IMR-90 (cell line): ENCODE measurements around the gene ANKS3. TPM values are rescaled to one million over a fixed set of nuclear protein-coding genes. Genes with fewer than 3 reads are reported as not detected.

Experiments used
- ATAC-seq: fragments of 200-7000 bp; cut with Tn5 transposase; 2 replicates; pipeline ENCODE4 v1.9.1; 2020; ENCODE audit warnings: low read depth, mild to moderate bottlenecking, moderate library complexity
- BruUV-seq: library from RNA; stranded (reverse); fragments of 400-500 nt; replicated peaks from 2 replicates; lab custom pipeline; 2021; lab: Mats Ljungman, UMichigan
- CTCF ChIA-PET: fragments of 300-600 bp; formaldehyde crosslinking; extraction: SDS; loops from one replicate; lab custom pipeline; 2021; ENCODE audit warnings: antibody characterized with exemption; lab: Yijun Ruan, JAX
- POLR2A ChIA-PET: fragments of 300-600 bp; sonication (Branson Sonifier 250); formaldehyde crosslinking; loops from one replicate; lab custom pipeline; 2022; ENCODE audit warnings: antibody characterized with exemption; ENCODE audit not compliant: unreplicated experiment; lab: Charles Lee
- DNase-seq: peaks from one replicate; pipeline ENCODE4 v3.0.0; 2013
- H2AFZ ChIP-seq: replicated peaks from 2 replicates; pipeline ENCODE3; 2013; ENCODE audit warnings: low read length, mild to moderate bottlenecking; ENCODE audit not compliant: poor library complexity
- H2AK5ac ChIP-seq: 2 replicates; pipeline ENCODE4 v1.6.1; 2013; ENCODE audit warnings: low read depth, low read length, inconsistent platforms
- H2AK9ac ChIP-seq: replicated peaks from 2 replicates; pipeline ENCODE3; 2013; ENCODE audit warnings: mild to moderate bottlenecking, low read depth, low read length, moderate library complexity; ENCODE audit not compliant: poor library complexity
- H2BK120ac ChIP-seq: 2 replicates; pipeline ENCODE4 v1.6.1; 2013; ENCODE audit warnings: low read depth, low read length, inconsistent platforms
- H2BK15ac ChIP-seq: 3 replicates; pipeline ENCODE4 v1.6.1; 2013; ENCODE audit warnings: low read depth, low read length, inconsistent platforms
- H2BK20ac ChIP-seq: 2 replicates; pipeline ENCODE4 v1.6.1; 2013; ENCODE audit warnings: low read depth, mild to moderate bottlenecking, inconsistent platforms, low read length, moderate library complexity
- H2BK5ac ChIP-seq: 2 replicates; pipeline ENCODE4 v1.6.1; 2013; ENCODE audit warnings: mild to moderate bottlenecking, low read depth, low read length, inconsistent platforms; ENCODE audit not compliant: poor library complexity, severe bottlenecking
- H3K14ac ChIP-seq: replicated peaks from 2 replicates; pipeline ENCODE4 v1.6.1; 2013; ENCODE audit warnings: low read depth, low read length, inconsistent platforms
- H3K18ac ChIP-seq: 2 replicates; pipeline ENCODE4 v1.6.1; 2013; ENCODE audit warnings: low read depth, low read length, control low read depth
- H3K23ac ChIP-seq: 2 replicates; pipeline ENCODE4 v1.6.1; 2013; ENCODE audit warnings: low read depth, low read length, inconsistent platforms
- H3K27ac ChIP-seq: 2 replicates; pipeline ENCODE4 v1.5.1; 2013; ENCODE audit warnings: mild to moderate bottlenecking, control low read depth, low read length; ENCODE audit not compliant: insufficient read depth
- H3K27me3 ChIP-seq: 2 replicates; pipeline ENCODE4 v1.6.1; 2013; ENCODE audit warnings: low read length; ENCODE audit not compliant: control insufficient read depth, insufficient read depth
- H3K36me3 ChIP-seq: 2 replicates; pipeline ENCODE4 v1.6.1; 2013; ENCODE audit warnings: low read length, mixed read lengths; ENCODE audit not compliant: control insufficient read depth, insufficient read depth
- H3K4ac ChIP-seq: 2 replicates; pipeline ENCODE4 v1.6.1; 2013; ENCODE audit warnings: low read depth, low read length, inconsistent platforms
- H3K4me1 ChIP-seq: 2 replicates; pipeline ENCODE4 v1.6.1; 2013; ENCODE audit warnings: low read length, mixed read lengths; ENCODE audit not compliant: control insufficient read depth, insufficient read depth
- H3K4me2 ChIP-seq: 2 replicates; pipeline ENCODE4 v1.6.1; 2013; ENCODE audit warnings: low read depth, mild to moderate bottlenecking, control low read depth, low read length, moderate library complexity
- H3K4me3 ChIP-seq: 2 replicates; pipeline ENCODE4 v1.5.1; 2013; ENCODE audit warnings: low read depth, mild to moderate bottlenecking, control low read depth, low read length, moderate library complexity; ENCODE audit not compliant: insufficient read depth
- H3K56ac ChIP-seq: 2 replicates; pipeline ENCODE4 v1.6.1; 2013; ENCODE audit warnings: low read length, inconsistent platforms; ENCODE audit not compliant: insufficient read depth; ENCODE audit errors: extremely low read depth
- H3K79me1 ChIP-seq, 2 experiments: 2 replicates each; pipeline ENCODE4 v1.6.1; 2013; ENCODE audit warnings: low read length in 2 of 2, inconsistent platforms in 1 of 2, low read depth in 1 of 2
- H3K9ac ChIP-seq: 2 replicates; pipeline ENCODE4 v1.6.1; 2013; ENCODE audit warnings: low read depth, low read length, control low read depth
- H3K9me1 ChIP-seq: 2 replicates; pipeline ENCODE4 v1.6.1; 2013; ENCODE audit warnings: low read length, inconsistent platforms; ENCODE audit not compliant: insufficient read depth
- H3K9me3 ChIP-seq: 2 replicates; pipeline ENCODE4 v1.6.1; 2013; ENCODE audit warnings: low read length; ENCODE audit not compliant: control insufficient read depth, insufficient read depth
- H4K20me1 ChIP-seq: 2 replicates; pipeline ENCODE4 v1.6.1; 2013; ENCODE audit warnings: low read length, inconsistent platforms; ENCODE audit not compliant: insufficient read depth
- H4K5ac ChIP-seq: 2 replicates; pipeline ENCODE4 v1.6.1; 2013; ENCODE audit warnings: mild to moderate bottlenecking, low read depth, low read length, control low read depth
- H4K8ac ChIP-seq, 2 experiments: 2 replicates each; pipeline ENCODE4 v1.6.1; 2013; ENCODE audit warnings: low read depth in 2 of 2, low read length in 2 of 2, control low read depth in 1 of 2, inconsistent platforms in 1 of 2
- H4K91ac ChIP-seq: 2 replicates; pipeline ENCODE4 v1.6.1; 2013; ENCODE audit warnings: low read depth, low read length, inconsistent platforms; ENCODE audit not compliant: insufficient read depth
- MAFK ChIP-seq: IDR thresholded peaks from 2 replicates; pipeline ENCODE4 v1.6.1; 2012; ENCODE audit warnings: low read depth, low read length, improper control_type of control experiment
- MAZ ChIP-seq: IDR thresholded peaks from 2 replicates; pipeline ENCODE4 v1.6.1; 2012; ENCODE audit warnings: low read depth, mild to moderate bottlenecking, low read length, improper control_type of control experiment, moderate library complexity, borderline replicate concordance
- RAD21 ChIP-seq: IDR thresholded peaks from 2 replicates; pipeline ENCODE4 v1.6.1; 2012; ENCODE audit warnings: low read length, improper control_type of control experiment
- RCOR1 ChIP-seq: IDR thresholded peaks from 2 replicates; pipeline ENCODE4 v1.6.1; 2012; ENCODE audit warnings: mild to moderate bottlenecking, low read length, improper control_type of control experiment; ENCODE audit not compliant: insufficient replicate concordance
- WGBS, 2 experiments: methylation state at CpG; one replicate each; pipeline versions ENCODE4 v1.1.5 to v1.1.7; 2013; ENCODE audit warnings: missing lambda C conversion rate in 2 of 2; ENCODE audit not compliant: insufficient read length in 1 of 2; ENCODE audit errors: extremely low coverage in 2 of 2; 5-methylcytosine and 5-hydroxymethylcytosine counted together
- dilution Hi-C: fragments of 300-500 bp; cut with HindIII; formaldehyde crosslinking; loops from one replicate; pipeline ENCODE4 v1.14.3; 2018; ENCODE audit warnings: low sequenced_read_pairs; ENCODE audit not compliant: unreplicated experiment
- in situ Hi-C: fragments of 300-500 bp; cut with MboI; formaldehyde crosslinking; loops from 3 replicates; pipeline ENCODE4 v1.14.3; 2019; ENCODE audit warnings: low sequenced_read_pairs, inconsistent platforms, mixed read lengths
- intact Hi-C: fragments of 100-400 bp; cut with micrococcal nuclease; formaldehyde crosslinking; loops from 2 replicates; pipeline ENCODE4 v1.10.0; 2022
- polyA plus RNA-seq, 3 experiments: library from polyadenylated mRNA; depleted of rRNA; stranded (reverse); fragments of >200 nt; gene quantifications; 2 replicates each; pipeline ENCODE4 v1.2.3, GENCODE V29; 2012; ENCODE audit warnings: low replicate concordance in 1 of 3
- total RNA-seq: library from RNA; depleted of rRNA; stranded (reverse); fragments of >200 nt; gene quantifications from 2 replicates; pipeline ENCODE4 v1.2.3, GENCODE V29; 2012
- TF ChIP-seq, protein P1 (sequence below): fragments of 150-350 bp; IDR thresholded peaks from 2 replicates; pipeline ENCODE4 v1.6.1; 2017; ENCODE audit warnings: mild to moderate bottlenecking, antibody characterized with exemption, low read length, low read depth

ANKS3 gene
- total and polyA plus RNA-seq, 2 of the 4 experiments (the other 2 are of a cell fraction) = 24.4 to 25.0 TPM

DNA sequence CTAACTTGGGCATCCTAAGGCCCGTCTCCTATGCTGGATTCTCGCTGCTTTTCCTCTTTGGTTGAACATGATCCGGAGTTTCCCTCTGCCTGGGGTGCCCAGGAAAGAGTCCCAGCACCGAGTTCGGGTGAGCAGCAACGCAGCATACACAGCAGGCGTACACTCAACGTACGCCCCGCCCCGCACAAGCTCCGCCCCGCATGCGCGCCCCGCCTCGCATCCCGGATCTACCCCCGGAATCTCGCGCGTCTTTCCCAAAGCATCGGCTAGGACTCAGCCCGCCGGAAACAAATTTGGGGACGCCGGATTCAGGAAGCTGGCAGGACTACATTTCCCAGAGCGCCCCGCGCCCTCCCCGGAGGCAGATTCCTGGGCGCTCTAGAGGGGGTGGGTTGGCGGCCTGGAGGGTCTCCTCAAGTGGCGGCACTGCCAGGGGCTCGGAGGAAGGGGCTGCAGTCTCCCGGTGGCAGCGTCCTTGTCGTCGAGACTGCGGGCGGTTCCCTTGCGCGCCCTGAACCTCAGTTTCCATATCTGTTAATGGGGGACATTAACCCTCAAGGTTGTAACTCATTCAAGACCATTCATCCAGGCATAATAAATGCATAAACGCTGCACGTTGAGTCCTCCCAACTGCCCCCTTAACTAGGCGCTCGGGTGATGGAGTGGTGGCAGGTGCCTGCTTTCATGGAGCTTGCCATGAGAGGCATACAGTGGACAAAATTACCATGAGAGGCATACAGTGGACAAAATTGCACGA is 34.7 kb upstream of the ANKS3 start:
- dilution Hi-C loops (no loop called here), in situ Hi-C loops (loop anchor here (10.0 kb wide), 1 partner anchor 186 kb away; the partner anchor contains the start of gene SEC14L5), intact Hi-C loops (loop anchor here (2.0 to 5.0 kb wide), 3 partner anchors 34 to 188 kb away; partner anchors contain the start of gene ROGDI)
- Histone ChIP-seq H3K14ac (peak overlapping the region; percentile 98), H2BK5ac (peak overlapping the region; percentile 74), H2BK15ac (peak overlapping the region; percentile 55; the same call in 1 of the 3 replicates), H3K9me3 (no peaks in the 10 kb centered on the region), H3K9me1 (peaks cover 6% of the 10 kb centered on the region), H3K23ac (peak overlapping the region; percentile 82; the same call in 1 of the 2 replicates), H3K27me3 (no peaks in the 10 kb centered on the region), H4K5ac (peak overlapping the region; percentile 90), H4K91ac (peak overlapping the region; percentile 80), H3K56ac (peak overlapping the region; percentile 82), H2AFZ (peak overlapping the region; percentile 94), H2AK5ac (peak overlapping the region; percentile 44), H4K8ac (peak overlapping the region; percentile 98 to 99), H3K79me1 (peaks cover 18 to 29% of the 10 kb centered on the region in 2 experiments; a peak in 3 of 4 replicates), H3K4ac (peak overlapping the region; percentile 92), H2BK20ac (no peak overlapping the region), H3K27ac (peak overlapping the region; percentile 78), H3K4me3 (peak overlapping the region; percentile 60), H3K36me3 (peaks cover 10% of the 10 kb centered on the region; the same call in 1 of the 2 replicates), H2BK120ac (0 out of 2 replicates have a peak overlapping the region, but pooled peaks have one; percentile 44), H4K20me1 (no peaks in the 10 kb centered on the region), H2AK9ac (peak overlapping the region; percentile 83), H3K9ac (peak overlapping the region; percentile 81), H3K18ac (peak overlapping the region; percentile 69), H3K4me2 (peak overlapping the region; percentile 91), H3K4me1 (peaks cover 7% of the 10 kb centered on the region)
- peak; percentile 94 for ATAC-seq
- TF ChIP-seq, protein P1, sequence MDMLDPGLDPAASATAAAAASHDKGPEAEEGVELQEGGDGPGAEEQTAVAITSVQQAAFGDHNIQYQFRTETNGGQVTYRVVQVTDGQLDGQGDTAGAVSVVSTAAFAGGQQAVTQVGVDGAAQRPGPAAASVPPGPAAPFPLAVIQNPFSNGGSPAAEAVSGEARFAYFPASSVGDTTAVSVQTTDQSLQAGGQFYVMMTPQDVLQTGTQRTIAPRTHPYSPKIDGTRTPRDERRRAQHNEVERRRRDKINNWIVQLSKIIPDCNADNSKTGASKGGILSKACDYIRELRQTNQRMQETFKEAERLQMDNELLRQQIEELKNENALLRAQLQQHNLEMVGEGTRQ = 0 out of 2 replicates have a peak, but pooled peaks have one; percentile 6
- TF ChIP-seq RAD21 (no peak), MAFK (no peak), MAZ (peak; percentile 66; the same call in 1 of the 2 replicates), RCOR1 (peak; percentile 86)
- BruUV-seq = no TSS peak
- DNase-seq = peak; percentile 92
- WGBS, 2 experiments = 5% methylated on average over 31 of the region's 48 CpGs; no CpG with 5 or more reads in 1 of the 2 experiments
- ChIA-PET CTCF (interaction anchor here (0.6 kb wide), 1 partner anchor 65 kb away, joined by 4 read pairs; no protein-coding TSS in a partner anchor), POLR2A (interaction anchor here (0.5 kb wide), 1 partner anchor 153 kb away, joined by 3 read pairs; no protein-coding TSS in a partner anchor)
